AG10803 (cell line): ENCODE measurements around the gene KRT31.
A peak's percentile ranks its signal among the peaks of the same experiment; 100 is the strongest.

Experiments
- DNase-seq: peaks from one replicate; pipeline ENCODE4 v3.0.0; 2010; ENCODE audit warnings: low read depth
- H3K4me3 ChIP-seq: 2 replicates; pipeline ENCODE4 v1.5.1; 2011; ENCODE audit warnings: mild to moderate bottlenecking, low read length, control low read depth
- CTCF ChIP-seq: conservative IDR thresholded peaks from 2 replicates; pipeline ENCODE4 v1.5.1; 2011; ENCODE audit warnings: mild to moderate bottlenecking, low read length, control low read depth, inconsistent platforms

KRT31 gene

DNA sequence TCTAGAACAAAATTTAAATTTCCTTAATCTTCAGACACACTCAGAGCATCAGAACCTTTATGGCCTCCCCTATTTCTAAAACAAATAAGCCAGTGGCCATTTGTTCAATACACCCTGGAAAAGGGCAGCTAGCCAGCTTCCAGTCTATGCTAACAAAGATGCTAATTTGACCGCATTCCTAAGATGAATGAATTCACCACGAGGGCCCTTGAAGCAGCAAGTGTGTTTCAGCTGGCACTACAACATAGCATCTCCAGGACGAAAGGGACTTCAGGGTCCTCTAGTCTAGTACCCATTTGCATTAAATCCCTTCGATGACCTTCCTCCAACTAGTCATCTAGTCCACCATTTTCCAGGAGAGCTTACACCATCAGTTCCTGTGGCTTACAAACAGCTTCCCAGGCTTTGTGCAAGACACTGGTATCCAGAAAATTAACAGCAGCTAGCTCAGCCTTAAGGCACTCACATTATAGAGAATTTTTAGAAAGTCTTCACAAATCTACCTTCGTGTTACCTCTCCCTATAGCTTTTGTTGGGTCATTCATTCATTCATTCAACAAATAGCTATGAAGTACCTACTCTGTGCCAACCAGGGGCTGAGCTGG, 16.0 kb upstream of the KRT31 start:
- peak; percentile 29 for DNase-seq
- H3K4me3 ChIP-seq = no peak overlapping the region
- TF ChIP-seq CTCF = no peak

DNA sequence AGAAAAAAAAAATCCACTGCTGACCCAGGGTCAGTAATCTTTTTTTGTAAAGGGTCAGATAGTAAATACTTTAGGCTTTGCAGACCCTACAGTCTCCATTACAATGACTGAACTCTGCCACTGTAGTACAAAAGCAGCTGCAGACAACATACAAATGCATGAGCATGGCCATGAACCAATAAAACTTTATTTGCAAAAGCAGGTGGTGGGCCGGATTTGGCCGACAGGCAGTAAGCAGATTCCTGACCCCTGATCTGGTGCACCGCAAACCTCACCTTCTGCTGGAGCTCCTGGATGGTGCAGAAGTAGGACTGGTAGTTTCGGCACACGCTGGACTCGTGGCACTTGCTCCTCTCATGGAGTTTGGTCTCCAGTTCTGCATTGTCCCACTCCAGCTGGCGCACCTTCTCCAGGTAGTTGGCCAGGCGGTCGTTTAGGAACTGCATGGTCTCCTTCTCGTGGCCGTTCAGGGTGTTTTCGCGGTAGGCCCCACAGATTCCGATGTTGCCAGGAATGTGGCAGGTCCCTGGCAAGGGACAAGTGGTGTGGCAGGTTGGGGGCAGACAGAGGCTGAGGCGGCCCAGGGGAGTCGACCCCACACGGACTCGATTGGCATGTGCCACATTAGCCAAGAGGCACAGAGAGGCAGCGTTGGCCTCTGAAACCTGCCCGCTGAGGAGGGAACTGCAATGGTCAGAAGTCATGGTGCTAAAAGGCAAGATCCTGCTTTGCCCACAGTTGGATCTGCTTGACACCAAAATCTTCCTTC, 13.8 kb upstream of the KRT31 start:
- H3K4me3 ChIP-seq = no peak overlapping the region
- no peak for TF ChIP-seq CTCF
- DNase-seq = no peak

- H3K4me3 ChIP-seq = no peak overlapping the region
- no peak for TF ChIP-seq CTCF
- DNase-seq = no peak
Observed at GRCh38 chr17:41407226-41407625, 9.8 kb upstream of the KRT31 start.

- no peak for TF ChIP-seq CTCF
- no peak overlapping the region for H3K4me3 ChIP-seq
- DNase-seq = no peak
Observed at GRCh38 chr17:41406205-41406604, 8.8 kb upstream of the KRT31 start.

DNA sequence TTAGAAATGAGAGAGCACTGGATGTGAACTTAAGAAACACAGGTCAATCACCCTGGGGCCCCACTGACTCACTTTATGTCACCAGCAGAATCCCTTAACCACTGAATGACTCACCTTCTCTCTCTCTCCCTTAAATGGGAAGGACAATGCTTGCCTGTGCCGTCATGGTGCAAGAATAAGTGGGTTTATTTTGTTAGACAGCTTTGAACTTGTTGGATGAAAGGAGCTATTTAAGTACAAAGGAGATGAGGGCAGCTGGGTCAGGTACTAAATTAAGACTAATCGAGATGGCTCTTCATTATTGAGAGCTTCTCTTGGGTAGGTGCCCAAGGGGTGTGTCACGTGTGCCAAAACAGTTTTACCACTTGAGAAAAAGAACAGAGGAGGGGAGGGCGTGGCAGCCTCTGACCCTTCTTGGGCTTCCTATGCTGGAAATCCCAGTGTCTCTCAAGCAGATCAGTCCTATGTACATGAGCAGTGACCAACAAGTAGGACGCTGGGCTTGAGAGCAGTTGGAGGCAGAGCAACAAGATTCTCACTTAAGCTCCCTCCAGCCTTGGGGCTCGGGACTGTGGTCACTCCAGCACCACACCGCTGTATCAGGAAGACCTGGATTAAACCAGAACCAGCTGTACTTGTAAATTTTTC, 6.7 kb upstream of the KRT31 start:
- no peak overlapping the region for H3K4me3 ChIP-seq
- no peak for TF ChIP-seq CTCF
- peak; percentile 93 for DNase-seq

DNA sequence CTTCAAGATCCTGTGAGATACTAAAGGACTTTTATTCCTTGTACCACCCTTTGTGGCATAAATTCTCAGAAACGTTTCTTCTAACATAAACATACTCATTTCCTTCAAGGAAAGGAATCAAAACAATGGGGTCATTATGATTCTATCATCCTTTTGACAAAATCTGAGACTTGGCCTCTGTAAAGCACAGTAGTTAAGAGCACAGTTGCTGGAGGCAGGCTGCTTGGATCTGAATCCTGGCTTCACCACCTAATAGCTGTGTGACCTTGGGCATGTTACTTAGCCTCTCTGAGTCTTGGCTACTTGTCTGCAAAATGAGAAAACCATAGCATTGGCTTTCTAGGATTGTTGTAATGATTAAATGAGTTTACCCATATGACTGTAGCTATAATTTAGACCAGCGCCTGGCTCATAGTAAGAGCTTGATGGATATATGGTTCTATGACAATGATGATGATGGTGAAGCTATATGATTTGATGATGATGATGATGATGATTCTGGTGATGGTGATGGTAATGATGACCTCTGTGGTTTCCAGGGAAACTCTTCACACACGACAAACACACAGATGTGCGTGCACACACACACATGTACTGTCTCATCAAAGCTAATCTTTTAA, 6.1 kb upstream of the KRT31 start:
- TF ChIP-seq CTCF = no peak
- DNase-seq = no peak
- H3K4me3 ChIP-seq = no peak overlapping the region
